Aorta (tissue), 5 donors: ENCODE measurements around the gene FRMPD1. TPM values are rescaled to one million over a fixed set of nuclear protein-coding genes. Genes with fewer than 3 reads are reported as not detected.
"Not testable (repeated sequence)": the region's sequence is repeated elsewhere in the genome, so short reads cannot be mapped to it uniquely, and the experiment has no call there.

Experiments
- ATAC-seq: fragments of 200-7000 bp; cut with Tn5 transposase; one replicate; pipeline ENCODE4 v1.9.1; 2022; ENCODE audit warnings: moderate library complexity; ENCODE audit not compliant: low FRiP score
- DNase-seq, 2 donors: peaks; one replicate each; pipeline ENCODE4 v3.0.0-alpha.2; 2020
- H3K27ac ChIP-seq, 2 donors: one replicate each; pipeline ENCODE4 v1.5.1; 2013; ENCODE audit warnings: low read length in 2 of 2, mild to moderate bottlenecking in 2 of 2, moderate library complexity in 2 of 2, control low read depth in 1 of 2, inconsistent platforms in 1 of 2, low read depth in 1 of 2
- H3K27me3 ChIP-seq, 2 donors: one replicate each; pipeline ENCODE4 v1.6.1; 2013; ENCODE audit warnings: control low read depth in 1 of 2, low read length in 1 of 2, mild to moderate bottlenecking in 1 of 2, moderate library complexity in 1 of 2; ENCODE audit not compliant: insufficient read depth in 2 of 2, control insufficient read depth in 1 of 2
- H3K36me3 ChIP-seq, 2 donors: one replicate each; pipeline ENCODE4 v1.6.1; 2013; ENCODE audit warnings: control low read depth in 1 of 2, low read length in 1 of 2, mild to moderate bottlenecking in 1 of 2; ENCODE audit not compliant: insufficient read depth in 2 of 2, control insufficient read depth in 1 of 2
- H3K4me1 ChIP-seq, 2 donors: one replicate each; pipeline ENCODE4 v1.6.1; 2013; ENCODE audit warnings: low read length in 2 of 2, control low read depth in 1 of 2, mild to moderate bottlenecking in 1 of 2, moderate library complexity in 1 of 2; ENCODE audit not compliant: insufficient read depth in 2 of 2, control insufficient read depth in 1 of 2
- H3K4me3 ChIP-seq, 2 donors: one replicate each; pipeline ENCODE4 v1.5.1; 2013; ENCODE audit warnings: low read length in 2 of 2, control low read depth in 1 of 2, mild to moderate bottlenecking in 1 of 2
- H3K9me3 ChIP-seq: one replicate; pipeline ENCODE4 v1.6.1; 2013; ENCODE audit warnings: mild to moderate bottlenecking, low read length; ENCODE audit not compliant: control insufficient read depth
- WGBS, 2 donors: extraction: QIAGEN DNeasy Blood & Tissue Kit; methylation state at CpG; one replicate each; pipeline ENCODE4 v1.1.7; 2013; 5-methylcytosine and 5-hydroxymethylcytosine counted together
- intact Hi-C, 2 donors: fragments of 100-400 bp; cut with DNase I; formaldehyde crosslinking; loops; one replicate each; pipeline versions ENCODE4 v1.14.2 to v1.15.0; 2022
- polyA plus RNA-seq, 2 donors: library from polyadenylated mRNA; stranded (reverse); fragments of 200-250 nt; gene quantifications; one replicate each; pipeline ENCODE4 v1.2.3, GENCODE V29; 2013
- total RNA-seq, 2 donors: library from RNA; stranded (reverse); fragmentation: NEBNext Ultra II Directional; extraction: Animal tissue kit (Norgen Biotek cat#: 25700); gene quantifications; one replicate each; pipeline ENCODE4 v1.2.1, GENCODE V29; 2021
- donor health status: healthy with polysubstance abuse.
- donor health status: Bipolar disorder and iron deficiency.
- donor health status: DM: no; HTN: no; CAD: no.
- donor health status: DM: no; HTN: no; CAD: no.
- donor health status: DM: yes; HTN: yes; CAD: no.

FRMPD1 gene
- total and polyA plus RNA-seq, 4 donors, result 0.06 TPM; not detected in 3

- Histone ChIP-seq H3K4me3 (no peak overlapping the region), H3K9me3 (no peaks in the 10 kb centered on the region), H3K27me3 (no peaks in the 10 kb centered on the region), H3K36me3 (no peaks in the 10 kb centered on the region), H3K27ac (no peak overlapping the region), H3K4me1 (peaks cover 0 to 3% of the 10 kb centered on the region in 2 donors)
- 77 to 78% methylated on average over 3 of the region's 3 CpGs for WGBS, 2 donors
- DNase-seq (no peak), ATAC-seq (no peak)
- intact Hi-C loops, result no loop called here
Measured at GRCh38 chr9:37758747-37759146, 108.0 kb downstream of the FRMPD1 start.

DNA sequence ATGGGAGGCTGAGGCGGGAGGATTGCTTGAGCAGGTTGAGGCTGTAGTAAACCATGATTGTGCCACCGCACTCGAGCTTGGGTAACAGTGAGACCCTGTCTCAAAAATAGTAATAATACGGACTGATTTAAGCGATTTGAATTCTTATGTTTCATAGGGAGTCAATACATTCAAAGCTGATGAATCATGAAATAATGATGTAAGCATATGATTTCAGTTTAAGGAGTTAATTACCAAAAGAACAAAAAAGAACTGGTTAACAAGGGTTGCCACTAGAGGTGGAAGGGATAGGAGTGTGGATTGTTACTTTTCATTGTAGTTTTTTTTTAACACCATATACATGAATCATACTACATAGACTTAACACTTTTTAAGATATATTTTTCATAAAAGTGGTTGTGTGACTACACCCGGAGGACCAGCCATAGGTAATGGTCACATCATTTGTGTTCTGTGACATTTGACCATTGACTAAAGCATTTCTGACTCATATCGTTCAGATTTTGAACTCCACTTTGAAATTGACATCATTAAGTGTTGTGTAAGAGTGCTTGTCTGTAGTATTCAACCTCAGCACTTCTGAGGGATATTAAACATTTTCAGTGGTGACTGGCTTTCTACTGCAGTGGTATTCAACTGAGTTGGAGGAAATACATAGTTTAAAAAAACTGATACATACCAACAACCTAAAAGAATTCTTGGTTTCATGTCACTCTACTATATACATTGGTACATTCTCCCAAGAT is 109.8 kb downstream of the FRMPD1 start:
- Histone ChIP-seq H3K27me3 (no peaks in the 10 kb centered on the region), H3K36me3 (no peaks in the 10 kb centered on the region), H3K9me3 (no peaks in the 10 kb centered on the region), H3K4me1 (no peaks in the 10 kb centered on the region), H3K4me3 (no peak overlapping the region), H3K27ac (no peak overlapping the region)
- 89 to 90% methylated on average over 7 of the region's 7 CpGs for WGBS, 2 donors
- DNase-seq (no peak), ATAC-seq (no peak)
- intact Hi-C loops, result no loop called here

DNA sequence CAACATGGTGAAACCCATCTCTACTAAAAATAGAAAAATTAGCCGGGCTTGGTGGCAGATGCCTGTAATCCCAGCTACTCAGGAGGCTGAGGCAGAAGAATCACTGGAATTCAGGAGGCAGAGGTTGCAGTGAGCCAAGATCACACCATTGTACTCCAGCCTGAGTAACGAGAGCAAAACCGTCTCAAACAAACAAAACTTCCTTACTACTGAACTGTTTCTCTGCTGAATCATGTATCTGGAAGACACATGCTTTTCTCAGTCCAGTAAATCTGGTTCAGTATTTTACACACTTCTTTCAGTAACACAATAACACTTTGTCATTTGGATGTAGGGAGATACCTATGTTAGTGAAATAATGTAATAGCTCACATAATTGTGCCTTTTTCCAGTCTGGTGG is 110.8 kb downstream of the FRMPD1 start:
- ATAC-seq (no peak), DNase-seq (no peak)
- 44 to 45% methylated on average over 3 of the region's 3 CpGs for WGBS, 2 donors
- Histone ChIP-seq H3K27ac (no peak overlapping the region), H3K27me3 (no peaks in the 10 kb centered on the region), H3K36me3 (no peaks in the 10 kb centered on the region), H3K4me1 (no peaks in the 10 kb centered on the region), H3K9me3 (no peaks in the 10 kb centered on the region), H3K4me3 (no peak overlapping the region)
- intact Hi-C loops, result no loop called here

DNA sequence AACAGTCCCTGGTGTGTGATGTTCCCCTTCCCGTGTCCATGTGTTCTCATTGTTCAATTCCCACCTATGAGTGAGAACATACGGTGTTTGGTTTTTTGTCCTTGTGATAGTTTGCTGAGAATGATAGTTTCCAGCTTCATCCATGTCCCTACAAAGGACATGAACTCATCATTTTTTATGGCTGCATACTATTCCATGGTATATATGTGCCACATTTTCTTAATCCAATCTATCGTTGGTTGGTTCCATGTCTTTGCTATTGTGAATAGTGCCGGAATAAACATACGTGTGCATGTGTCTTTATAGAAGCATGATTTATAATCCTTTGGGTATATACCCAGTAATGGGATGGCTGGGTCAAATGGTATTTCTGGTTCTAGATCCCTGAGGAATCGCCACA is 114.5 kb downstream of the FRMPD1 start:
- 96 to 97% methylated on average over 5 to 6 of the region's 6 CpGs for WGBS, 2 donors
- H3K9me3 ChIP-seq, H3K27me3 ChIP-seq, H3K36me3 ChIP-seq, ATAC-seq, intact Hi-C loops, H3K4me1 ChIP-seq, H3K4me3 ChIP-seq, H3K27ac ChIP-seq, DNase-seq: not testable (repeated sequence)

GRCh38 chr9:37769306-37769705 is 118.6 kb downstream of the FRMPD1 start:
- Histone ChIP-seq H3K27ac (no peak overlapping the region), H3K4me1 (no peaks in the 10 kb centered on the region), H3K4me3 (no peak overlapping the region), H3K9me3 (no peaks in the 10 kb centered on the region), H3K27me3 (no peaks in the 10 kb centered on the region), H3K36me3 (peaks cover 5 to 8% of the 10 kb centered on the region in 2 donors)
- no peak for ATAC-seq
- no peak for DNase-seq
- whole genome bisulfite sequencing, 2 donors, result 90 to 92% methylated on average over 5 of the region's 5 CpGs
- intact Hi-C loops, result no loop called here

GRCh38 chr9:37769995-37770394 is 119.2 kb downstream of the FRMPD1 start:
- Histone ChIP-seq H3K36me3 (peaks cover 7 to 8% of the 10 kb centered on the region in 2 donors), H3K4me3 (no peak overlapping the region), H3K9me3 (no peaks in the 10 kb centered on the region), H3K27me3 (no peaks in the 10 kb centered on the region), H3K4me1 (no peaks in the 10 kb centered on the region), H3K27ac (no peak overlapping the region)
- DNase-seq (no peak), ATAC-seq (no peak)
- WGBS, 2 donors, result 90 to 93% methylated on average over 3 of the region's 3 CpGs
- intact Hi-C loops, result no loop called here

DNA sequence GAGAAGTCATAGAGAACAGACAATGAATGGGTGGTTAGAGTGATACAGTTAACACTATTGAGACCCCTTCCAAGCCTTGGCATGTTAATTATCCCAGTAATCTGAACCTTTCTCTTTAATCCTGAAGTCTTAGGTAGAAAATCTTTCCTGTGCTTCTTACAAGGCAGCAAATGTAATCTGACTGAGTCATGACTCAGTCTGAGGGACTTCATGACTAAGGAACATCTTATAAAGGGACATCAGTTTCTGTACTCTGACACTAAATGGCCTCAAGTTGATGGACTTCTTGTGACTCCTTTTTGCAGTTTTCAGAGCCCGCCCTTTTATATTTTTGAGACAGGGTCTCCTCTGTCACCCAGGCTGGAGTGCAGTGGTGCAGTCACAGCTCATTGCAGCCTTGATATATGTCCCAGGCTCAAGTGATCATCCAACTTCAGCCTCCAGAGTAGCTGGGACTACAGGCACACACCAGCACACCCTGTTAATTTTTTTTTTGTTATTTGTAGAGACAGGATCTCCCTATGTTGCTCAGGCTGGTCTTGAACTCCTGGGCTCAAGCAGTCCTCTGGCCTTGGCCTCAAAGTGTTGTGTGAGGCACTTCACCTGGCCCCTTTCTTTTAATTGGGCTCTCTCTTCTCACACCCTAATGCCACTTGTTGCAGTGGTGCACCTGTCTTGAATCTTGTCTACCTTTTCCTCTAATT is 124.6 kb downstream of the FRMPD1 start:
- H3K27me3 ChIP-seq, result no peaks in the 10 kb centered on the region
- H3K9me3 ChIP-seq, result no peaks in the 10 kb centered on the region
- no peak overlapping the region for H3K4me3 ChIP-seq
- peaks cover 3 to 12% of the 10 kb centered on the region in 2 donors for H3K36me3 ChIP-seq
- H3K4me1 ChIP-seq, result no peaks in the 10 kb centered on the region
- intact Hi-C loops, result no loop called here
- no peak for DNase-seq
- WGBS, 2 donors, result 98 to 100% methylated on average over 1 of the region's 1 CpG
- no peak overlapping the region for H3K27ac ChIP-seq
- no peak for ATAC-seq

GRCh38 chr9:37776328-37776727 is 125.6 kb downstream of the FRMPD1 start:
- Histone ChIP-seq H3K9me3 (no peaks in the 10 kb centered on the region), H3K27me3 (no peaks in the 10 kb centered on the region), H3K4me3 (no peak overlapping the region), H3K36me3 (peaks cover 3 to 10% of the 10 kb centered on the region in 2 donors), H3K27ac (no peak overlapping the region), H3K4me1 (no peaks in the 10 kb centered on the region)
- ATAC-seq (no peak), DNase-seq (no peak)
- intact Hi-C loops, result no loop called here
- WGBS, 2 donors, result 82 to 88% methylated on average over 5 of the region's 5 CpGs

DNA sequence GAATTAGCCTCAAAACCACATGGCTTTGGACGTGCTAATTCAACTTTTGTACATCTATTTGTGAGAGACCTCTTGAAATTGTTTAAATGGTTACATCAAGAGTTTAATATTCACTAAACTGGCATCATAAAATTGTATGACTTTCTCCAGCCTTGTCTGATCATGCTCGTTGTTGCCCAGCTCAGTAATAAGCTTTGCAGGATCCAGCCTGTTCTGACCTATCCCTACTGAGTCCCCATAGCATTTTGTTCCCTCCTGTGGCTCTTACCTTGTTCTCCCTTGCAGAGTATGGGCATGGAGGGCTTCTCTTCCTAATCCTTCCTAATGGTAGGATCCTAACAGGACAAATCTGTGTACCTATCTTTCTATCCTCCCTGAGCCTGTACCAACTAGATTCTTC is 127.8 kb downstream of the FRMPD1 start:
- H3K27me3 ChIP-seq, result no peaks in the 10 kb centered on the region
- 72 to 76% methylated on average over 2 of the region's 2 CpGs for WGBS, 2 donors
- ATAC-seq (no peak), DNase-seq (no peak)
- intact Hi-C loops, result no loop called here
- H3K9me3 ChIP-seq, result no peaks in the 10 kb centered on the region
- H3K36me3 ChIP-seq, result peaks cover 3 to 7% of the 10 kb centered on the region in 2 donors
- no peaks in the 10 kb centered on the region for H3K4me1 ChIP-seq
- H3K27ac ChIP-seq, result no peak overlapping the region
- H3K4me3 ChIP-seq, result no peak overlapping the region
